Endodermal cell (in vitro differentiated cells): ENCODE data around the gene ITFG2. TPM values are rescaled to one million over a fixed set of nuclear protein-coding genes. Genes with fewer than 3 reads are reported as not detected.
"Not testable (repeated sequence)": the region's sequence is repeated elsewhere in the genome, so short reads cannot be mapped to it uniquely, and the experiment has no call there.

ENCODE experiments used
- DNase-seq: peaks from one replicate; pipeline ENCODE4 v3.0.0-alpha.2; 2017
- H3K27ac ChIP-seq: 2 replicates; pipeline ENCODE4 v1.5.1; 2013; ENCODE audit warnings: mild to moderate bottlenecking, low read depth, low read length, moderate library complexity
- H3K27me3 ChIP-seq: 2 replicates; pipeline ENCODE4 v1.6.1; 2013; ENCODE audit warnings: mild to moderate bottlenecking, low read length, moderate library complexity; ENCODE audit not compliant: insufficient read depth, control insufficient read depth, poor library complexity, severe bottlenecking
- H3K36me3 ChIP-seq: 2 replicates; pipeline ENCODE4 v1.7.0; 2013; ENCODE audit warnings: mild to moderate bottlenecking, low read length, moderate library complexity; ENCODE audit not compliant: control insufficient read depth, insufficient read depth
- H3K4me1 ChIP-seq: one replicate; pipeline ENCODE4 v1.7.0; 2013; ENCODE audit warnings: low read length; ENCODE audit not compliant: control insufficient read depth, insufficient read depth
- H3K4me3 ChIP-seq: 2 replicates; pipeline ENCODE4 v1.5.1; 2013; ENCODE audit warnings: mild to moderate bottlenecking, low read length, moderate library complexity
- H3K9ac ChIP-seq: 2 replicates; pipeline ENCODE4 v1.6.1; 2013; ENCODE audit warnings: mild to moderate bottlenecking, low read length, moderate library complexity; ENCODE audit not compliant: poor library complexity, severe bottlenecking; ENCODE audit errors: extremely low read depth
- H3K9me3 ChIP-seq: 2 replicates; pipeline ENCODE4 v1.6.1; 2013; ENCODE audit warnings: mild to moderate bottlenecking, low read length, moderate library complexity; ENCODE audit not compliant: control insufficient read depth
- H3K27ac Mint-ChIP-seq: 2 replicates; pipeline ENCODE4 v1.8.0; 2020; ENCODE audit warnings: mixed read lengths
- H3K27me3 Mint-ChIP-seq: 2 replicates; pipeline ENCODE4 v1.8.0; 2021; ENCODE audit warnings: mild to moderate bottlenecking, mixed read lengths; ENCODE audit not compliant: insufficient read depth
- H3K36me3 Mint-ChIP-seq: 2 replicates; pipeline ENCODE4 v1.8.0; 2020; ENCODE audit warnings: low read depth, mixed read lengths
- H3K4me1 Mint-ChIP-seq: 2 replicates; pipeline ENCODE4 v1.8.0; 2020; ENCODE audit warnings: mixed read lengths
- H3K4me3 Mint-ChIP-seq: 2 replicates; pipeline ENCODE4 v1.8.0; 2020; ENCODE audit warnings: mild to moderate bottlenecking, moderate library complexity, mixed read lengths
- H3K9me3 Mint-ChIP-seq: 2 replicates; pipeline ENCODE4 v1.8.0; 2020; ENCODE audit warnings: mild to moderate bottlenecking, mixed read lengths
- CTCF ChIP-seq: fragments of 200-600 bp; sonication (generic); conservative IDR thresholded peaks from 2 replicates; pipeline ENCODE4 v1.5.0; 2021; ENCODE audit warnings: antibody characterized with exemption, mild to moderate bottlenecking
- WGBS, 2 experiments: methylation state at CpG; one replicate each; pipeline versions ENCODE4 v1.1.5 to v1.1.7; 2013; ENCODE audit warnings: missing lambda C conversion rate in 2 of 2, mixed read lengths in 1 of 2; ENCODE audit not compliant: insufficient coverage in 1 of 2, insufficient read length in 1 of 2; 5-methylcytosine and 5-hydroxymethylcytosine counted together
- total RNA-seq, 2 donors: library from RNA; stranded (reverse); fragmentation: NEBNext Ultra II Directional in 1 of 2; extraction: Animal tissue kit (Norgen Biotek cat#: 25700) in 1 of 2; gene quantifications; 2 replicates in 1 of 2; 3 replicates in 1 of 2; pipeline ENCODE4 v1.2.1, GENCODE V29; 2021

The ITFG2 gene
- total RNA-seq, 2 donors from 2014 or later = 22.5 to 59.5 TPM

GRCh38 chr12:2862876-2863275 lies 50.4 kb downstream of the ITFG2 start:
- peaks cover 82% of the 10 kb centered on the region for H3K36me3 ChIP-seq
- no peak for TF ChIP-seq CTCF
- no peaks in the 10 kb centered on the region for H3K27me3 ChIP-seq
- H3K4me3 Mint-ChIP-seq = no peak overlapping the region
- H3K4me1 ChIP-seq = no peaks in the 10 kb centered on the region
- no peak overlapping the region for H3K27ac Mint-ChIP-seq
- no peak overlapping the region for H3K9ac ChIP-seq
- H3K9me3 ChIP-seq = no peaks in the 10 kb centered on the region
- no peak overlapping the region for H3K4me3 ChIP-seq
- H3K4me1 Mint-ChIP-seq = no peaks in the 10 kb centered on the region
- no peak overlapping the region for H3K27ac ChIP-seq
- no peak for DNase-seq
- WGBS, 2 experiments = 93 to 96% methylated on average over 3 to 7 of the region's 7 CpGs
- H3K36me3 Mint-ChIP-seq = peaks cover 83% of the 10 kb centered on the region
- H3K9me3 Mint-ChIP-seq = no peaks in the 10 kb centered on the region
- H3K27me3 Mint-ChIP-seq = no peaks in the 10 kb centered on the region

- H3K9me3 ChIP-seq, H3K4me1 Mint-ChIP-seq, H3K4me3 Mint-ChIP-seq, H3K27me3 ChIP-seq, H3K9ac ChIP-seq, H3K27ac ChIP-seq, H3K27me3 Mint-ChIP-seq, DNase-seq, H3K27ac Mint-ChIP-seq, H3K9me3 Mint-ChIP-seq, H3K4me3 ChIP-seq, H3K4me1 ChIP-seq: not testable (repeated sequence)
- peaks cover 83% of the 10 kb centered on the region for H3K36me3 Mint-ChIP-seq
- peaks cover 83% of the 10 kb centered on the region for H3K36me3 ChIP-seq
- WGBS, 2 experiments = 92 to 98% methylated on average over 6 to 7 of the region's 7 CpGs
These were observed 50.9 kb downstream of the ITFG2 start for GRCh38 chr12:2863402-2863801.

- Histone ChIP-seq H3K9me3 (no peaks in the 10 kb centered on the region), H3K27me3 (no peaks in the 10 kb centered on the region), H3K4me3 (no peak overlapping the region), H3K9ac (no peak overlapping the region), H3K27ac (no peak overlapping the region), H3K36me3 (peaks cover 83% of the 10 kb centered on the region), H3K4me1 (no peaks in the 10 kb centered on the region)
- no peak for DNase-seq
- no peak overlapping the region for H3K4me3 Mint-ChIP-seq
- peaks cover 83% of the 10 kb centered on the region for H3K36me3 Mint-ChIP-seq
- no peaks in the 10 kb centered on the region for H3K4me1 Mint-ChIP-seq
- no peaks in the 10 kb centered on the region for H3K27me3 Mint-ChIP-seq
- H3K9me3 Mint-ChIP-seq = no peaks in the 10 kb centered on the region
- WGBS, 2 experiments = 96 to 97% methylated on average over 4 to 9 of the region's 9 CpGs
- H3K27ac Mint-ChIP-seq = no peak overlapping the region
- no peak for TF ChIP-seq CTCF
These were observed 51.7 kb downstream of the ITFG2 start for GRCh38 chr12:2864198-2864597.

- H3K9ac ChIP-seq, H3K4me1 ChIP-seq, H3K27ac Mint-ChIP-seq, H3K4me1 Mint-ChIP-seq, H3K9me3 ChIP-seq, H3K4me3 ChIP-seq, H3K27ac ChIP-seq, H3K27me3 ChIP-seq, H3K4me3 Mint-ChIP-seq, H3K9me3 Mint-ChIP-seq, DNase-seq, H3K27me3 Mint-ChIP-seq: not testable (repeated sequence)
- peaks cover 79% of the 10 kb centered on the region for H3K36me3 Mint-ChIP-seq
- peaks cover 82% of the 10 kb centered on the region for H3K36me3 ChIP-seq
- WGBS, 2 experiments = 88 to 89% methylated on average over 6 to 9 of the region's 9 CpGs
These were observed 56.6 kb downstream of the ITFG2 start for GRCh38 chr12:2868986-2869632.

Other genes starting within 250 kb of the ITFG2 start
- gene FKBP4, start 17.7 kb upstream of the ITFG2 start, total RNA-seq = 100 to 1,000 TPM; 139 to 253 TPM
- gene NRIP2, start 22.4 kb downstream of the ITFG2 start, total RNA-seq = not detected
- gene TEX52, start 44.4 kb downstream of the ITFG2 start, total RNA-seq = under 1 TPM; 0.22 to 0.29 TPM
- gene FOXM1, start 64.5 kb downstream of the ITFG2 start, total RNA-seq = 100 to 1,000 TPM in 1 of 2 donors, 10 to 100 TPM in 1; 93.9 to 147 TPM
- 10 to 100 TPM; 64.9 to 70.0 TPM for gene RHNO1, start 64.6 kb downstream of the ITFG2 start, total RNA-seq
- 10 to 100 TPM; 28.1 to 47.9 TPM for gene TULP3, start 78.2 kb downstream of the ITFG2 start, total RNA-seq
- 10 to 100 TPM; 35.7 to 82.5 TPM for gene TEAD4, start 146.7 kb downstream of the ITFG2 start, total RNA-seq